ENCODE measurements around the gene CEACAM21.

Gene CEACAM21

DNA sequence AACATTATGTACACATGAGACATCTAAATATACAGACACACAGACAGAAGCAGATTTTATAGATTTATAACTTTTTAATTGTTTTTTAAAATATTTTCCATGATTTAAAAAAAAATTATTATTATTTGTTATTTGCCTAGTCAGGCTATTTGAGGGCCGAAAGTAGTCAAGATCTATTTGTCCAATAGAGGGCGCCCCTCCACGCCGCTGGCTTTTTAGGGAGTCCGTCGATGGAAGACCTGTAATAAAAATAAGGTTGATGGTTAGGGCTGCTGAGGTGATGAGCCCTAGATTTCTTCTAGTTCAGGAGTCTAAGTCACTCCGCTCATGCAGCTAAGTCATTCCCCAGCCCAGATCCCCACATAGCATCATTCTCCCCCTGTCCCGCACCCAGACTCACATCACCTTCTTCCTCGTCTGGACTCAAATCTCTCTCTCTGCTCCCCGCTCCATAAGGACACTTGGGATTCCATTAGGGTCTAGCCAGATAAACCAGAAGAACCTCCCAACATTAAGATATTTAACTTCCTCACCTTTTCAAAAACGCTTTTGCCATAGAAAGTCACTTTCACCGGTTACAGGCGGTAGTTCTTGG is 33.9 kb upstream of the CEACAM21 start:
- peak in 1 of 2 experiments; percentile 61 for DNase-seq (ENCODE audit: low read depth in 1 of 2, low spot score in 1 of 2)
- TF ChIP-seq JUND (IDR thresholded peaks at IDR 0.05; ENCODE audit: low read depth), result no peak
- in situ Hi-C loops (cut with HindIII; ENCODE audit: low pct_unique_long_range_greater_than_20kb, low sequenced_read_pairs), result no loop called here

DNA sequence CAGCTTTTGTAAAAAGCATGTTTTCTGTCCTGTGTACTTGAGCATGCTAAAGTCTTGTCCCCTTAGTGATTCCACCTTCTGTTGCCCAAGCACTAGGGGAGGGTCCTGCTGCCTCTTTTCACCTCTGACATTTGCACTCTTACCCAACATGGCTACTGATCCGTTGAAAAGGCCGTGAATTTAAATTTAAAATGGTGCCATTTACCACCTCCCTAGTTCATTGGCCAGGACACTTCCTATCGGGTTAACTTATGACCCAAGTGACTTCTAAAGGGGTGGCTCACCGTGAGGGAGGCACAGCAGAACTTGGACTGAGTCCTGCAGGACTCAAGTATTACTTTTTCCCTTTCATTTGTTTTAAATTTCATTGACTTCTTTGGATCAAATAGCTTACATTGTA is 33.3 kb upstream of the CEACAM21 start:
- no peak for TF ChIP-seq JUND (IDR thresholded peaks at IDR 0.05; ENCODE audit: low read depth)
- DNase-seq (ENCODE audit: low read depth in 1 of 2, low spot score in 1 of 2), result no peak
- in situ Hi-C loops (cut with HindIII; ENCODE audit: low pct_unique_long_range_greater_than_20kb, low sequenced_read_pairs), result no loop called here

DNA sequence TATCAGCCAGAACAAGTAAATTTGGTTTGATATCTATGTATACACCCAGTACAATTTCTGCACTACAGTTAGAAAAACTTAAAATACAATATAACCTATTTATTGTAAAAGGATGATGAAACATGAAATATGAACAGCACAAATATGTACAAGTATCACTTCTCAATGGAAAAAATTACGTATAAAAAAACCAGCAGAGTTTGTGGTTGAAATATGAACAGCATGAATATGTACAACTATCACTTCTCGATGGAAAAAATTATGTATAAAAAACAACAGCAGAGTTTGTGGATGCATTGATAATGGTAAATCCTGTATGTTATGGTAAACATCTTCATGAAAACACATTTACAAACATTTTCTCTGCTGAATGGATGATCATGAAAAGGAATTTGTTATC is 32.4 kb upstream of the CEACAM21 start:
- in situ Hi-C loops (cut with HindIII; ENCODE audit: low pct_unique_long_range_greater_than_20kb, low sequenced_read_pairs), result no loop called here
- TF ChIP-seq JUND (IDR thresholded peaks at IDR 0.05; ENCODE audit: low read depth), result no peak
- DNase-seq (ENCODE audit: low read depth in 1 of 2, low spot score in 1 of 2), result no peak

DNA sequence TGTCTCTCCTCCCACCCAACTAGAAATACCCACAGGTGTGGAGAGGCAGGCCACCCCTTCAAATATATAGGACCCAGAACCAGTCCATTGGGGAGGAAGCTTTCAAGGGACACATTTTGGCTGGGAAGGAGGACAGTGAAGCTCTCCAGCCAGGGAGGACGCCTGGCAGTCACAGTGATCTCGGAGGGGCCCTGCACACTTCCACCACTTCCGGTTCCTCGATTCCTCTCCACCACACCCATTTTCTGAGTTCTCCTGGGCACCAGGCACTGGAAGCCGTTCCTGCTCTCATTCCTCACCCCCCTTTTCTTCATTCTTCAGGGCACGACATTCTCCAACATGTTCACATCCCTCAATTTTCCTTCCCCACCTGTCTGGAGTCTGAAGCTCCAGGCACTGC is 30.4 kb upstream of the CEACAM21 start:
- no peak for TF ChIP-seq JUND (IDR thresholded peaks at IDR 0.05; ENCODE audit: low read depth)

DNA sequence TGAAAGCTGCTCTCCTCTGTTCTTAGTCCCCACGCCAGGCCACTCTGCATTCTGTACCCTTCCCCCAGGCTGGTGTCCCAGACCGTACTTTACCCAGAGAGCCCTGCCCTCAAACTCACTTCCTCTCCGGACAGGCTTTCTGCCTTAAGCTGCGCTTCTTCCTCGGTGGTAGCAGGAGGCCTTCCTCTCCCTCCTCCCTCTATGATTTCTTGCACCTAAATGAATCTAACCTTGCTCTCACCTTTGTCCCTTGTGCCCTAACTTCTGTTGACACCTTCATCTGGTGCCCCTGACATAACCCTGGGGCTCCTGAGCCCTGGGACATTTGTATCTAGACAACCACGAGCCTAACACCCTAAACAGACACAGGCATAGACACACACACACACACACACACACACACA is 29.6 kb upstream of the CEACAM21 start:
- DNase-seq (ENCODE audit: low read depth in 1 of 2, low spot score in 1 of 2), result no peak
- TF ChIP-seq JUND (IDR thresholded peaks at IDR 0.05; ENCODE audit: low read depth), result no peak
- in situ Hi-C loops (cut with HindIII; ENCODE audit: low pct_unique_long_range_greater_than_20kb, low sequenced_read_pairs), result no loop called here

More for the DNA sequence above, 30.4 kb upstream of the CEACAM21 start:
- DNase-seq (ENCODE audit: low read depth in 1 of 2, low spot score in 1 of 2), result no peak
- in situ Hi-C loops (cut with HindIII; ENCODE audit: low pct_unique_long_range_greater_than_20kb, low sequenced_read_pairs), result no loop called here

DNA sequence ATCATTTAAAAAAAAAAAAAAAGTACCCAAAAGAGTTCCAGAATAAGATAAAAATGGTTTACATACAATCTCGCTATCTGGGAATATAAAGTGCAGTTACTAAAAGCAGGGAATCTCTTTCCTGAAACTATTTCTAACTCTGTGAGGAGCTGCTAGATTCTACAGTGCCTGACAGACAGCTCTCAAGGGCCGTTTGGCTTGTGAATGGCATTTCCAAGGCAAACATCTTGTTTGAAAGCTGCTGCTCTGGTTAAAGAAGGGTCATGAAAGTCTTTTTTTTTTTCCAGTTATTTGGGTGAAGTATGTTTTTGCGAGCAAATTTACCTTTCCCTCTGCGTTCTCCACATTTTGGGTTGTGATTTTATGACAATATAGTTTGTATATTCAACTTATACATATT is 29.0 kb upstream of the CEACAM21 start:
- in situ Hi-C loops (cut with HindIII; ENCODE audit: low pct_unique_long_range_greater_than_20kb, low sequenced_read_pairs), result no loop called here
- no peak for TF ChIP-seq JUND (IDR thresholded peaks at IDR 0.05; ENCODE audit: low read depth)
- no peak for DNase-seq (ENCODE audit: low read depth in 1 of 2, low spot score in 1 of 2)

DNA sequence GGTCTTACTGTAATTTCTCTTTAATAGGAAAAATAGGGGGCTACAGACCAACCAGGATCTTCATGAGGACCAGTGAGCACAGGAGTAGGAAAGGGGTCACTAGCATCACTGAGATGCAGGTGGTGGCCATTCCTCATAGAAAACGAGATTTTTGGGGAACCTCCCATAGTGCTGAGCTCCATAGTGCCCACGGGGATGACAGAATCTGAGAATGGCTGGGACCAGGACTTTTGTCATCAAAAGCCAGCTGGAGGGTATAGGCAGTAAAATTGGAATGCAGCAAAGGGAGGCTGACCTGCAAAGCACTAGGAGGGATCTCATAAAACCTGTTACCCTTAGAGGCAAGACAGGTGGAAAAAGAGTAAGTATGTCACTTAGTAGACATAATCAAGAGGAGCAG is 28.4 kb upstream of the CEACAM21 start:
- in situ Hi-C loops (cut with HindIII; ENCODE audit: low pct_unique_long_range_greater_than_20kb, low sequenced_read_pairs), result no loop called here
- no peak for TF ChIP-seq JUND (IDR thresholded peaks at IDR 0.05; ENCODE audit: low read depth)
- no peak for DNase-seq (ENCODE audit: low read depth in 1 of 2, low spot score in 1 of 2)

DNA sequence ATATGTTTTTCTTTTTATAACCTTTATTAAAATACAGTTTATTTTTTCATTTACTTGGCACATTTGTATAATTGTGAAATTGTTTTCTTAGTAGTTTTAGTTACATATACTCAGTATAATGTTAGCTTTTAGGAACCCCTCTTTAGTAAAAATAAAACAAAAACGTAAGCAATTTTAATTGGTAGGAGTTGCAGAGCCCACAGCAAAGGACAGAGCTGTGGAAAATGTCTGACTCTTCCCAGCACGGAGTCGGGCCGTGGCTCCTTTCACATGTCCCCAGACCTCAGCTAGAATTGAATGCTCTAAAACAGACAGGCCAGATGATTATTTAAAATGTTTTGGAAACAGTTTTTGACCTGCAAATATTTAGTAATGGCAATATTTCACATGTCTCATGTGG is 27.9 kb upstream of the CEACAM21 start:
- no peak for DNase-seq (ENCODE audit: low read depth in 1 of 2, low spot score in 1 of 2)
- no peak for TF ChIP-seq JUND (IDR thresholded peaks at IDR 0.05; ENCODE audit: low read depth)
- in situ Hi-C loops (cut with HindIII; ENCODE audit: low pct_unique_long_range_greater_than_20kb, low sequenced_read_pairs), result no loop called here

DNA sequence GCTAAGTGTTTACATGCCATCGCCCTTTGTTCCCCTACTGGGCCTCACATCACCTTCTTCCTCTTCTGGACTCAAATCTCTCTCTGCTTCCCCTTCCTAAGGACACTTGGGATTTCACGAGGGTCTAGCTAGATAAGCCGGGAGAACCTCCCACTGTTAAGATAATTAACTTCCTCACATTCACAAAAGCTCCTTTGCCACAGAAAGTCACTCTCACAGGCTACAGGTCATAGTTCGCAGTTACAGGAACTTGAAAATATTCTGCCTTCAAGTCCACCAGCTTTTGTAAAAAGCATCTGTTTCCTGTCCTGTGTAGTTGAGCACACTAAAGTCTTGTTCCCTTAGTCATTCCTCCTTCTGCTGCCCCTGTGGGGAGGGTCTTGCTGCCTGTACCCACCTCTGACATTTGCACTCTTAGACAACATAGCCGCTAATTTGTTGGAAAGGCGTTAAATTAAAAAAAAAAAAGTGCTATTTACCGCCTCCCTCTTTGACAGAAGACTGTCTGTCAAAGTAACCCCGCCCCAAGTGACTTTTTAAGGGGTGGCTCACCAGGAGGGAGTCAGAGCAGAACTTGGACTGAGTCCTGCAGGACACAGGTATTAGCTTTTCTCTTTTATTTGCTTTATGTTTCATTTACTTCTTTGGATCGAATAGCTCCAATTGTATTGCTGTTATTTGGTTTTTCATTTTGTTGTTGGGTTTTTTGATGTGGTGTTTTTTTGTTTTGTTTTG is 26.8 kb upstream of the CEACAM21 start:
- in situ Hi-C loops (cut with HindIII; ENCODE audit: low pct_unique_long_range_greater_than_20kb, low sequenced_read_pairs), result no loop called here
- DNase-seq (ENCODE audit: low read depth in 1 of 2, low spot score in 1 of 2), result no peak

DNA sequence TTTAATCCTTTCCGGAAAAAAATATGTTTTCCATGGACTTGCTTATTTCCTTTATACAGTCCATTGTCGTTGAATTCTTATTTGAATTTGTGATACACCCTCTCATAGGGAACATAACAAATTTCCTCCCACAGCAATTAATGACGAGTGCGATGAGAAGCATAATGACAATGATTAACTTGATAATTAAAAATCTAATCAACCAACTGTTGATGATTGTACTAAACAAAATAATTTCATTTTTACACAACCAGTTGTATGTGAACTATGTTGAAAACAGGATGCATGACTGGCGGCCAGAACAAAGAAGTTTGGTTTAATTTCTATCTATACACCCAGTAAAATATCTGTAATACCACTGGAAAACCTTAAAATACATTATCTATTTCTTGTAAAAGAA is 26.1 kb upstream of the CEACAM21 start:
- in situ Hi-C loops (cut with HindIII; ENCODE audit: low pct_unique_long_range_greater_than_20kb, low sequenced_read_pairs), result no loop called here
- no peak for TF ChIP-seq JUND (IDR thresholded peaks at IDR 0.05; ENCODE audit: low read depth)
- no peak for DNase-seq (ENCODE audit: low read depth in 1 of 2, low spot score in 1 of 2)

More for the DNA sequence above, 26.8 kb upstream of the CEACAM21 start:
- no peak for TF ChIP-seq JUND (IDR thresholded peaks at IDR 0.05; ENCODE audit: low read depth)

DNA sequence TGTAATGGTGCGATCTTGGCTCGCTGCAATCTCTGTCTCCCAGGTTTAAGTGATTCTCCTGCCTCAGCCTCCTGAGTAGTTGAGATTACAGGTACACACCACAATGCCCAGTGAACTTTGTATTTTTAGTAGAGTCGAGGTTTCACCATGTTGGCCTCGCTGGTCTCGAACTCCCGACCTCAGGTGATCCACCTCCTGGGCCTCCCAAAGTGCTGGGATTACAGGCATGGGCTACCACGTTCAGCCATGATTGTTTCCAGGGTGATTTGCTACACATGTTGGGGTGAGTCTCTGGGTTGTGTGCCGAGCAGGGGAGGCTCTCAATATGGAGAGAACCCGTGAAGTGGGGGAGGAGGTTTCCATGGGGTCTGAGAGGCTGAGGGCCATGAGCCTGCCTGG is 24.8 kb upstream of the CEACAM21 start:
- no peak for DNase-seq (ENCODE audit: low read depth in 1 of 2, low spot score in 1 of 2)
- no peak for TF ChIP-seq JUND (IDR thresholded peaks at IDR 0.05; ENCODE audit: low read depth)
- in situ Hi-C loops (cut with HindIII; ENCODE audit: low pct_unique_long_range_greater_than_20kb, low sequenced_read_pairs), result no loop called here

DNA sequence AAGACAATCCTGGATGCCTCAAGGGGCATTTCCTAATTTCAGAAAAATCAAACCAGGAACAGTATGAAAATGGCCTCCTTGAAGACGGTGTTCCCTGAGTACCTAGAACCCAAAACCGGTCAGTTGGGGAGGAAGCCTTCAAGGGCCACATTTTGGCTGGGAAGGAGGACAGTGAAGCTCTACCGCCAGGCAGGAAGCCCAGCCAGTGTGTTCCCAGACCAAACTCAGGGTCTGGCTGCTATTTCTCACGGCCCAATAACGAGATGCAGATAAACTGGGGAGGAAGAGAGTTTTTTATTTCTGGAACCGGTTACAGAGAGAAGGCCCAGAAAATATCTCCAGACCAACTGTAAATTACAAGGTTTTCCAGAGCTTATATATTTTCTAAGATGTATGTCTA is 24.3 kb upstream of the CEACAM21 start:
- in situ Hi-C loops (cut with HindIII; ENCODE audit: low pct_unique_long_range_greater_than_20kb, low sequenced_read_pairs), result no loop called here
- no peak for TF ChIP-seq JUND (IDR thresholded peaks at IDR 0.05; ENCODE audit: low read depth)
- no peak for DNase-seq (ENCODE audit: low read depth in 1 of 2, low spot score in 1 of 2)

DNA sequence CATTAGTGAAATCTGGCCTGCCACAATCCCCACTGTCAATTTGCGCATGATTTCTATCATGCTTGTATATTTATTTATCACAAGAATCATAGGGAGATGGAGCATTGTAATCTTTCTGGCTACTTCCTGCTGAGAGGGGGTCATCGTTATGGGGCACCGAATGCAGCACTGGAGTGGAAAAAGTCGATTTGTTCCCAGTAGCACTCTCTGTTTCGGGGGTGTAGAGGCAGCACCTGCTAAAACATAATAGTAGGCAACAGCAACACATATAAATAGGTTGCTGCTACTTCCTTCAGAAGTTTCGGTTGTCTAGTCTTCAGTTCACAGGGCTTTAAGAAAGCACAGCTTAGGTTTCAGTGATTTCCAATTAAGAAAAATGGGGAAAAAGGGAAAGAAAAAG is 23.4 kb upstream of the CEACAM21 start:
- no peak for TF ChIP-seq JUND (IDR thresholded peaks at IDR 0.05; ENCODE audit: low read depth)
- in situ Hi-C loops (cut with HindIII; ENCODE audit: low pct_unique_long_range_greater_than_20kb, low sequenced_read_pairs), result no loop called here
- no peak for DNase-seq (ENCODE audit: low read depth in 1 of 2, low spot score in 1 of 2)

DNA sequence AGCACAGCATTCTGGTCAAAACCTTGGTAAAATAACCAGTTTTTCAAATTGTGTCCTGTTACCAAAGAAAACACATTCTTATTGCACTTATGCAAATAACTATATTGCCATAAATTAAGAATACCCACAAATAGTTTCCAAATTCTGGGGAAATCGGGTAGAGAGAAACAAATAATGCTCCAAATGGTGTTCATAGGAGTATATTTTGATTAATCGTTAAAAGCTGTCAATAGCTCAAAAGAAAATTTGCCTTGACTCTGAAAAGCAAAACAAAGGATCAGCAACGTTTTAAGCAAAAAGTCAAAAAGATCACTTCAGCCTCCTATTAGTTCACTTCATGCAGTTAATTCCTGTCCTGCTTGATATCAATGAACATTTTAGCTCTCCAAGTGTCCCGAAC is 22.2 kb upstream of the CEACAM21 start:
- no peak for TF ChIP-seq JUND (IDR thresholded peaks at IDR 0.05; ENCODE audit: low read depth)
- no peak for DNase-seq (ENCODE audit: low read depth in 1 of 2, low spot score in 1 of 2)
- in situ Hi-C loops (cut with HindIII; ENCODE audit: low pct_unique_long_range_greater_than_20kb, low sequenced_read_pairs), result no loop called here

All from T47D (cell line).